ENCODE data around the gene AWAT2. TPM values are rescaled to one million over a fixed set of nuclear protein-coding genes. Genes with fewer than 3 reads are reported as not detected.

Gene AWAT2
- total RNA-seq, 5 donors from 2014 or later (not counting 1 experiment from before 2014, with no cell fraction given) = not detected

- no peak for ATAC-seq (replicated peaks in 1 of 4)
Measured at GRCh38 chrX:69995362-69996112, 54.2 kb downstream of the AWAT2 start.

GRCh38 chrX:69993494-69993893 lies 56.2 kb downstream of the AWAT2 start:
- Histone ChIP-seq H3K27me3 (replicated peaks in 1 of 2; ENCODE audit: control insufficient read depth in 2 of 2, extremely low read depth in 1 of 2, insufficient read depth in 2 of 2, low read length in 1 of 2) (no peaks in the 10 kb centered on the region), H3K4me1 (ENCODE audit: control insufficient read depth in 1 of 2, extremely low read depth in 1 of 2, insufficient read depth in 2 of 2, low read length in 2 of 2) (no peaks in the 10 kb centered on the region), H3K4me3 (ENCODE audit: control insufficient read depth in 1 of 2, extremely low read depth in 1 of 2, low read length in 1 of 2) (no peak overlapping the region), H3K36me3 (ENCODE audit: control insufficient read depth in 2 of 2, extremely low read depth in 1 of 2, insufficient read depth in 1 of 2, low read length in 1 of 2) (no peaks in the 10 kb centered on the region), H3K9me3 (no peaks in the 10 kb centered on the region), H3K27ac (ENCODE audit: low read length) (no peak overlapping the region)
- Mint-ChIP-seq H3K4me1 (peaks cover 0 to 4% (median 0%) of the 10 kb centered on the region in 3 donors), H3K36me3 (peaks cover 12% of the 10 kb centered on the region), H3K27me3 (peaks cover 0 to 17% of the 10 kb centered on the region in 2 donors), H3K4me3 (no peak overlapping the region), H3K27ac (no peak overlapping the region), H3K9me3 (no peaks in the 10 kb centered on the region)
- ATAC-seq (replicated peaks in 1 of 4) (no peak), DNase-seq (no peak)
- ChIA-PET CTCF (no interaction called here), POLR2A (no interaction called here)

More at GRCh38 chrX:69995362-69996112, 54.2 kb downstream of the AWAT2 start:
- H3K27me3 Mint-ChIP-seq = peaks cover 0 to 24% of the 10 kb centered on the region in 2 donors
- DNase-seq = no peak
- Histone ChIP-seq H3K4me3 (ENCODE audit: control insufficient read depth in 1 of 2, extremely low read depth in 1 of 2, low read length in 1 of 2) (no peak overlapping the region), H3K27ac (ENCODE audit: low read length) (no peak overlapping the region), H3K36me3 (ENCODE audit: control insufficient read depth in 2 of 2, extremely low read depth in 1 of 2, insufficient read depth in 1 of 2, low read length in 1 of 2) (no peaks in the 10 kb centered on the region), H3K9me3 (no peaks in the 10 kb centered on the region), H3K4me1 (ENCODE audit: control insufficient read depth in 1 of 2, extremely low read depth in 1 of 2, insufficient read depth in 2 of 2, low read length in 2 of 2) (no peaks in the 10 kb centered on the region), H3K27me3 (replicated peaks in 1 of 2; ENCODE audit: control insufficient read depth in 2 of 2, extremely low read depth in 1 of 2, insufficient read depth in 2 of 2, low read length in 1 of 2) (no peaks in the 10 kb centered on the region)
- H3K4me1 Mint-ChIP-seq = no peaks in the 10 kb centered on the region
- no peak overlapping the region for H3K4me3 Mint-ChIP-seq
- CTCF ChIA-PET = no interaction called here
- WGBS (ENCODE audit: insufficient coverage) = no CpG with 5 or more reads among the region's 2 CpGs
- H3K9me3 Mint-ChIP-seq = no peaks in the 10 kb centered on the region
- H3K36me3 Mint-ChIP-seq = peaks cover 15% of the 10 kb centered on the region
- H3K27ac Mint-ChIP-seq = no peak overlapping the region
- POLR2A ChIA-PET = no interaction called here

- Histone ChIP-seq H3K27me3 (replicated peaks in 1 of 2; ENCODE audit: control insufficient read depth in 2 of 2, extremely low read depth in 1 of 2, insufficient read depth in 2 of 2, low read length in 1 of 2) (no peaks in the 10 kb centered on the region), H3K4me1 (ENCODE audit: control insufficient read depth in 1 of 2, extremely low read depth in 1 of 2, insufficient read depth in 2 of 2, low read length in 2 of 2) (no peaks in the 10 kb centered on the region), H3K4me3 (ENCODE audit: control insufficient read depth in 1 of 2, extremely low read depth in 1 of 2, low read length in 1 of 2) (no peak overlapping the region), H3K36me3 (ENCODE audit: control insufficient read depth in 2 of 2, extremely low read depth in 1 of 2, insufficient read depth in 1 of 2, low read length in 1 of 2) (no peaks in the 10 kb centered on the region), H3K9me3 (no peaks in the 10 kb centered on the region), H3K27ac (ENCODE audit: low read length) (no peak overlapping the region)
- Mint-ChIP-seq H3K27me3 (peaks cover 0 to 15% of the 10 kb centered on the region in 2 donors), H3K4me1 (peaks cover 0 to 12% (median 0%) of the 10 kb centered on the region in 3 donors), H3K9me3 (peaks cover 0 to 4% (median 0%) of the 10 kb centered on the region in 3 donors), H3K4me3 (no peak overlapping the region), H3K27ac (no peak overlapping the region), H3K36me3 (peaks cover 3% of the 10 kb centered on the region)
- WGBS (ENCODE audit: insufficient coverage) = no CpG with 5 or more reads among the region's 3 CpGs
- DNase-seq (no peak), ATAC-seq (replicated peaks in 1 of 4) (no peak)
- ChIA-PET CTCF (no interaction called here), POLR2A (no interaction called here)
Measured at GRCh38 chrX:69991685-69992084, 58.1 kb downstream of the AWAT2 start.

Other genes starting within 250 kb of the AWAT2 start
- gene OTUD6A, start 12.5 kb upstream of the AWAT2 start, total RNA-seq = not detected
- gene IGBP1, start 83.5 kb upstream of the AWAT2 start, total RNA-seq = 10 to 100 TPM; 50.8 to 61.2 (median 59.1) TPM
- gene DGAT2L6, start 127.5 kb upstream of the AWAT2 start, total RNA-seq = not detected
- gene AWAT1, start 184.7 kb upstream of the AWAT2 start, total RNA-seq = not detected
- 1 to 10 TPM in 1 of 5 donors, under 1 TPM in 4; 0.32 to 1.2 (median 0.46) TPM for gene P2RY4, start 210.3 kb upstream of the AWAT2 start, total RNA-seq
- not detected for gene ARR3, start 218.4 kb upstream of the AWAT2 start, total RNA-seq
- gene RAB41, start 232.2 kb upstream of the AWAT2 start, total RNA-seq = not detected
- gene PDZD11, start 240.0 kb upstream of the AWAT2 start, total RNA-seq = 10 to 100 TPM in 3 of 5 donors, 1 to 10 TPM in 2; 9.1 to 15.9 (median 10.8) TPM
- gene KIF4A, start 240.2 kb upstream of the AWAT2 start, total RNA-seq = under 1 TPM; 0.15 to 0.59 (median 0.35) TPM